Stimulated activated naive CD8-positive, alpha-beta T cell treated with anti-CD3 and anti-CD28 coated beads, Interleukin-15, amount 100 ng/mL, for 72 hours (primary cell): ENCODE results near the gene CDK5RAP3.
"Not testable (repeated sequence)": the region's sequence is repeated elsewhere in the genome, so short reads cannot be mapped to it uniquely, and the experiment has no call there.

Experiments used
- ATAC-seq: fragments of 150-1000 bp; cut with Tn5 transposase; 2 replicates; pipeline ENCODE4 v1.10.0; 2021; ENCODE audit warnings: mild to moderate bottlenecking, moderate library complexity
- DNase-seq, 2 donors: peaks; one replicate each; pipeline ENCODE4 v3.0.0; 2021 to 2022
- H3K27ac Mint-ChIP-seq, 2 donors: one replicate each; pipeline ENCODE4 v1.8.0; 2022; ENCODE audit warnings: mild to moderate bottlenecking in 2 of 2, mixed read lengths in 2 of 2, moderate library complexity in 2 of 2
- H3K27me3 Mint-ChIP-seq: one replicate; pipeline ENCODE4 v1.8.0; 2022; ENCODE audit warnings: mixed read lengths
- H3K4me1 Mint-ChIP-seq: one replicate; pipeline ENCODE4 v1.8.0; 2022; ENCODE audit warnings: mild to moderate bottlenecking, mixed read lengths
- H3K4me3 Mint-ChIP-seq, 2 donors: one replicate each; pipeline ENCODE4 v1.8.0; 2022; ENCODE audit warnings: mild to moderate bottlenecking in 2 of 2, mixed read lengths in 2 of 2, moderate library complexity in 1 of 2
- H3K9me3 Mint-ChIP-seq, 2 donors: one replicate each; pipeline ENCODE4 v1.8.0; 2022; ENCODE audit warnings: mixed read lengths in 2 of 2

CDK5RAP3 gene

GRCh38 chr17:47982645-47983390 lies 11.9 kb downstream of the CDK5RAP3 start:
- H3K4me1 Mint-ChIP-seq = peaks cover 15% of the 10 kb centered on the region
- H3K27ac Mint-ChIP-seq = peak overlapping the region in 1 of 2 donors; percentile 12
- H3K27me3 Mint-ChIP-seq = no peaks in the 10 kb centered on the region
- ATAC-seq (no peak), DNase-seq (no peak)
- H3K4me3 Mint-ChIP-seq = no peak overlapping the region
- no peaks in the 10 kb centered on the region for H3K9me3 Mint-ChIP-seq

- DNase-seq (no peak), ATAC-seq (no peak)
- H3K4me1 Mint-ChIP-seq = peaks cover 15% of the 10 kb centered on the region
- H3K27ac Mint-ChIP-seq = no peak overlapping the region
- H3K4me3 Mint-ChIP-seq = no peak overlapping the region
- no peaks in the 10 kb centered on the region for H3K27me3 Mint-ChIP-seq
- H3K9me3 Mint-ChIP-seq = no peaks in the 10 kb centered on the region
These were observed 12.7 kb downstream of the CDK5RAP3 start for GRCh38 chr17:47983492-47984223.

- Mint-ChIP-seq H3K9me3 (no peaks in the 10 kb centered on the region), H3K27ac (peak overlapping the region in 1 of 2 donors; percentile 69), H3K27me3 (no peaks in the 10 kb centered on the region), H3K4me3 (no peak overlapping the region), H3K4me1 (peaks cover 9% of the 10 kb centered on the region)
- ATAC-seq = no peak
- DNase-seq = no peak
These were observed 15.6 kb downstream of the CDK5RAP3 start for GRCh38 chr17:47986520-47986919.

GRCh38 chr17:47987240-47987835 lies 16.4 kb downstream of the CDK5RAP3 start:
- ATAC-seq = no peak
- H3K4me3 Mint-ChIP-seq = no peak overlapping the region
- no peak for DNase-seq
- peaks cover 6% of the 10 kb centered on the region for H3K4me1 Mint-ChIP-seq
- no peaks in the 10 kb centered on the region for H3K27me3 Mint-ChIP-seq
- no peak overlapping the region for H3K27ac Mint-ChIP-seq
- H3K9me3 Mint-ChIP-seq = no peaks in the 10 kb centered on the region

GRCh38 chr17:47988445-47988844 lies 17.5 kb downstream of the CDK5RAP3 start:
- H3K9me3 Mint-ChIP-seq, H3K27me3 Mint-ChIP-seq, H3K27ac Mint-ChIP-seq, DNase-seq, H3K4me3 Mint-ChIP-seq, H3K4me1 Mint-ChIP-seq, ATAC-seq: not testable (repeated sequence)

- H3K27me3 Mint-ChIP-seq = peaks cover 7% of the 10 kb centered on the region
- no peak overlapping the region for H3K4me3 Mint-ChIP-seq
- DNase-seq (no peak), ATAC-seq (no peak)
- H3K4me1 Mint-ChIP-seq = peaks cover 6% of the 10 kb centered on the region
- H3K9me3 Mint-ChIP-seq = no peaks in the 10 kb centered on the region
- H3K27ac Mint-ChIP-seq = peak overlapping the region in 1 of 2 donors; percentile 19
These were observed 18.2 kb downstream of the CDK5RAP3 start for GRCh38 chr17:47989159-47989558.

GRCh38 chr17:47989700-47990099 lies 18.8 kb downstream of the CDK5RAP3 start:
- ATAC-seq (no peak), DNase-seq (no peak)
- Mint-ChIP-seq H3K4me3 (no peak overlapping the region), H3K27me3 (peaks cover 7% of the 10 kb centered on the region), H3K9me3 (no peaks in the 10 kb centered on the region), H3K4me1 (peaks cover 6% of the 10 kb centered on the region), H3K27ac (no peak overlapping the region)

GRCh38 chr17:47990962-47991731 lies 20.2 kb downstream of the CDK5RAP3 start:
- Mint-ChIP-seq H3K27ac (no peak overlapping the region), H3K4me1 (peaks cover 6% of the 10 kb centered on the region), H3K4me3 (no peak overlapping the region), H3K27me3 (peaks cover 7% of the 10 kb centered on the region), H3K9me3 (no peaks in the 10 kb centered on the region)
- no peak for ATAC-seq
- no peak for DNase-seq

GRCh38 chr17:47992216-47992615 lies 21.3 kb downstream of the CDK5RAP3 start:
- no peak for DNase-seq
- no peak for ATAC-seq
- Mint-ChIP-seq H3K27ac (no peak overlapping the region), H3K27me3 (peaks cover 7% of the 10 kb centered on the region), H3K9me3 (no peaks in the 10 kb centered on the region), H3K4me1 (peaks cover 6% of the 10 kb centered on the region), H3K4me3 (no peak overlapping the region)

- no peaks in the 10 kb centered on the region for H3K9me3 Mint-ChIP-seq
- H3K27ac Mint-ChIP-seq = no peak overlapping the region
- DNase-seq (no peak), ATAC-seq (no peak)
- no peak overlapping the region for H3K4me3 Mint-ChIP-seq
- peaks cover 6% of the 10 kb centered on the region for H3K4me1 Mint-ChIP-seq
- peaks cover 7% of the 10 kb centered on the region for H3K27me3 Mint-ChIP-seq
These were observed 22.2 kb downstream of the CDK5RAP3 start for GRCh38 chr17:47993031-47993564.

- no peak for DNase-seq
- Mint-ChIP-seq H3K27ac (no peak overlapping the region), H3K4me1 (peaks cover 6% of the 10 kb centered on the region), H3K27me3 (peaks cover 7% of the 10 kb centered on the region), H3K9me3 (no peaks in the 10 kb centered on the region), H3K4me3 (no peak overlapping the region)
- ATAC-seq = no peak
These were observed 23.1 kb downstream of the CDK5RAP3 start for GRCh38 chr17:47993964-47994363.

GRCh38 chr17:47994724-47995123 lies 23.8 kb downstream of the CDK5RAP3 start:
- Mint-ChIP-seq H3K4me1 (peaks cover 5% of the 10 kb centered on the region), H3K9me3 (no peaks in the 10 kb centered on the region), H3K27me3 (peaks cover 7% of the 10 kb centered on the region), H3K27ac (no peak overlapping the region), H3K4me3 (no peak overlapping the region)
- ATAC-seq (no peak), DNase-seq (no peak)

- H3K27me3 Mint-ChIP-seq = peaks cover 7% of the 10 kb centered on the region
- no peak overlapping the region for H3K27ac Mint-ChIP-seq
- H3K4me3 Mint-ChIP-seq = no peak overlapping the region
- H3K9me3 Mint-ChIP-seq = no peaks in the 10 kb centered on the region
- peaks cover 4% of the 10 kb centered on the region for H3K4me1 Mint-ChIP-seq
- no peak for DNase-seq
- no peak for ATAC-seq
These were observed 24.5 kb downstream of the CDK5RAP3 start for GRCh38 chr17:47995241-47995935.

GRCh38 chr17:47996201-47996600 lies 25.3 kb downstream of the CDK5RAP3 start:
- H3K27ac Mint-ChIP-seq = peak overlapping the region in 1 of 2 donors; percentile 89
- peaks cover 7% of the 10 kb centered on the region for H3K27me3 Mint-ChIP-seq
- ATAC-seq (no peak), DNase-seq (no peak)
- H3K9me3 Mint-ChIP-seq = no peaks in the 10 kb centered on the region
- H3K4me1 Mint-ChIP-seq = peaks cover 4% of the 10 kb centered on the region
- H3K4me3 Mint-ChIP-seq = no peak overlapping the region

- peaks cover 7% of the 10 kb centered on the region for H3K4me1 Mint-ChIP-seq
- ATAC-seq = no peak
- no peaks in the 10 kb centered on the region for H3K9me3 Mint-ChIP-seq
- H3K27me3 Mint-ChIP-seq = peaks cover 7% of the 10 kb centered on the region
- no peak overlapping the region for H3K4me3 Mint-ChIP-seq
- no peak overlapping the region for H3K27ac Mint-ChIP-seq
- DNase-seq = no peak
These were observed 26.7 kb downstream of the CDK5RAP3 start for GRCh38 chr17:47997586-47997985.
